Activated CD4-positive, CD25-positive, alpha-beta regulatory T cell (primary cell): Measurements from ENCODE around the gene GANAB.
"Not testable (repeated sequence)": the region's sequence is repeated elsewhere in the genome, so short reads cannot be mapped to it uniquely, and the experiment has no call there.

Experiments
- DNase-seq, 4 experiments: peaks; one replicate each; lab custom pipeline; 2025; lab: John Stamatoyannopoulos, UW

The GANAB gene

DNA sequence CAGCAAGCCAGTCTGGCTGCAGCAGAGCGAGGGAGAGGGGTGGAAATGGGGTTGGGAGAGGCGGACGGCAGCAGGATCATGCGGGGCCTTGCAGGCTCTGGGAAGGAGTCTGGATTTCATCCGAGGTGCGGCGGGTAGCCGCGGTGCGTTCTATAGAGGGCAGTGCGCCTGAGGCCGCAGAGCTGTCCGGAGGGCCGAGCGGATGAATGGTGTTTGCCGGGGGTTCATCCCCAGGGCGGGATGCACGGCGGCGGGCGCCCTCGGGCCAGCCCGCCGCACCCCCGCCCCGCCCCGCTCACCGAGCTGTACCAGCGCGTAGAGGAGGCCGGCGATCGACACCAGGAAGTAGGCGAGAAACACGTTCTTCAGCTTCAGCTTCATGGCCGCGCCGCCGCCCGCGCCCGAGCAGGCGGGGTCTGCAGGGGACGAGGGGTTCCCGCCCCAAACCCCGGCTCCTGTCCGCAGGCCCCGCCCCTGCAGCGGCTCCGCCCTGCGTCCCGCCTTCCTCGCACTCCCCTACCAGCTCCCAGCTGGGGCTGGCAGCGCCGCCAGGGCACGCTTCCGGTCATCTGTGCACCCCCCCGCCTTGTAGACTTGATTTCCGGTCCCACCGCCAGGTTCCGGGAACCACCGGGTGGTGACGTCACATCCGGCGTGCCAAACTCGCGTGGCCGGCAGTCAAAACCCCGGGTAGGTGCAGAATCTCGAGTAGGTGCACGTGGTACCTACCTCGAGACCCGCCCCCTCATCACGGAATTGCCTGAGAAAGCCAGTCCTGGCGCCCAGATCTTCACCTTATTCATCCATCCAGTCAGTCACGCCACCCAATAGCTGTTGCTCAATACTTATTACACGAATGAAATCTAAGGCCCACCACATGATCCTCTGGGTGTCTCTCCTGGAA is 24.6 kb downstream of the GANAB start, which contains the start of gene B3GAT3:
Gene B3GAT3, minus strand, starts transcription at position 420 of the 904 bp plus-strand sequence. Its CDS starts 39 bp downstream, at position 381.
- DNase-seq = peak; percentile 87 to 95 (median 90)

GRCh38 chr11:62621027-62621566 is 25.3 kb downstream of the GANAB start:
- no peak for DNase-seq

GRCh38 chr11:62616957-62617356 is 29.5 kb downstream of the GANAB start:
- DNase-seq = not testable (repeated sequence)

- no peak for DNase-seq
Observed at GRCh38 chr11:62615521-62615920, 30.9 kb downstream of the GANAB start.

DNA sequence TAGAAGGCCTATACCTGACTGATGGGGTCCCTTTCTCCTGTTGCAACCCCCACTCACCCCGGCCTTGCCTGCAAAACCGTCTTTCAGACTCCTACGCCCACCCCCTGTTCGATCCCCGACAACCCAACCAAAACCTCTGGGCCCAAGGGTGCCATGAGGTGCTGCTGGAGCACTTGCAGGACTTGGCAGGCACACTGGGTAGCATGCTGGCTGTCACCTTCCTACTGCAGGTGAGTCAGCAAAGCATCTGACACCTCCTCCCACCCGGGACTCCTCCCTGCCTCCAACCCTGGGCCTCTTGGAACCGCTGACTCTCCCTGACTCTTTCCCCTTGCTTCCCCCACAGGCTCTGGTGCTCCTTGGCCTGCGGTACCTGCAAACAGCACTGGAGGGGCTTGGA is 32.1 kb downstream of the GANAB start:
- peak in 1 of 4 experiments; percentile 12 for DNase-seq

- no peak for DNase-seq
Observed at GRCh38 chr11:62613291-62613778, 33.1 kb downstream of the GANAB start.

- DNase-seq = peak; percentile 69 to 85 (median 78)
Observed at GRCh38 chr11:62612366-62613290, 33.8 kb downstream of the GANAB start, which contains the start of the genes EML3 and ROM1. Gene EML3, minus strand, starts transcription at chr11:62612775. Its CDS starts 318 bp downstream, at chr11:62612457. Gene ROM1, plus strand, starts transcription at chr11:62613257. Its CDS starts 25 bp downstream, at chr11:62613282.

DNA sequence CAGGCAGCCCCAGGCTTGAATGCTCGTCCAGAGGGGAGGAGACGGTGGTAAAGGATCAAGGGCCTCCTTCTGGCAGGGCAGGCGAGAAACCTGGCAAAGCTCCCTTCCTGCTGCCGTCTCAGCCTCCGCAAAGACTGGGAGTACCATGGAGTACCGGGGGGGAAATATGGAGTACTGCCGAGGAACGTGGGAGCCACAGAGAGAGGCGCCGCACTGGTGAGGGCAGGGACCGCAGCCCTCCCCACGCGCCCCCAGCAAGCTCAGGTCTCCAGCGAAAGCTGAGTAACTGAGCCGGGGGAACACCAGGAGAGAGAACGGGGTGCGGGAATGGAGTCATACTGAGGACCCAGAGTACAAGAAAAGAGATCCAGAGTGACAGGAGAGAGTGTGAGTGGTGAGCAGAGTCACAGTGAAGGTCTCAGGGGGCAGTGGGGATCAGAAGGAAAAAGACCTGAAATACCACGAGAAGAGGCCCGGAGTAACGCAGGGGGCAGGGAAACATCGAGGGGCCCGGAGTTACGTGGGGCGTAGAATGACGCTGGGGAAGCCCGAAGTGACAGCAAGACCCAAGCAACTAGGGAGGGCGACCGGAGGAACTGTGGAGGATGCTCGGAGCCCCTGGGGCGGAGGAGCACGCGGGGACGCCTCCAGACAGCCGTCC is 34.6 kb downstream of the GANAB start:
- peak in 1 of 4 experiments; percentile 53 for DNase-seq

- DNase-seq = no peak
Observed at GRCh38 chr11:62610814-62611704, 35.4 kb downstream of the GANAB start.

DNA sequence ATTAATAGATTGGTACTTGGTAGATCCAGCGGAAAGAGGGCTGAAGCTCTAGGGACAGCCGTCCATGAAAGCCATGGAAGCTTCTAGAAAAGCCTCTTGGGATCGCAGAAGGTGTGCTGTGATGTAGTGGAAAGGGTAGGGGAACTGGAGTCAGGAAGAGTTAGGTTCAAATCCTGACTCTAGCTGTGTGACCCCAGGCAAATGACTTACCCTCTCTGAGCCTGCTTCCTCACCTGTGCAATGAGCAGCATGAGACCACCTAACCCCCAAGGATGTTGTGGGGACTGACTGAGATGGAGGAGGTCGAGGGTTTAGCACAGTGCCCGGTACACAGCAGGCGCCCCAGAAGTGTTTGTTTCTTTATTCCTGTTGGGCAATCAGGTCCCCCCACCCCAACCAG is 36.0 kb downstream of the GANAB start:
- DNase-seq = no peak

DNA sequence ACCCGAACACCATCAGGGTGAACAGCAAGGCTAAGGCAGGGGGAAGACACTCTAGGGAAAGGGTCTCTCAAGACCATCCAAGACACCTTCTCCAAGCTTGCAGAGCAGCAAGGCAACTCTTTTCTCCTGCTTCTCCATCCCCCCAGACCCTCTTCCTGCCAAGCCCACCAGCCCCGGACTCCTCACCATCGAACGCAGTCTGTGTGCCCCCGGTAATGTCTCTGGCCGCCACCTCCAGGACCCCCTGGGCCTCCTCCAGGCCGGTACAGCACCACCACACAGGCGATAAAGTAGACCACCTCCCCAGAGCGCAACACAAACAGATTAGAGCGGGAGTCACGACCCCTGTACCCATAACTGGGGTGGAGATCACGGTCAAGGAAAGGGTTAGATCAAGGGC is 37.6 kb downstream of the GANAB start:
- DNase-seq = no peak

DNA sequence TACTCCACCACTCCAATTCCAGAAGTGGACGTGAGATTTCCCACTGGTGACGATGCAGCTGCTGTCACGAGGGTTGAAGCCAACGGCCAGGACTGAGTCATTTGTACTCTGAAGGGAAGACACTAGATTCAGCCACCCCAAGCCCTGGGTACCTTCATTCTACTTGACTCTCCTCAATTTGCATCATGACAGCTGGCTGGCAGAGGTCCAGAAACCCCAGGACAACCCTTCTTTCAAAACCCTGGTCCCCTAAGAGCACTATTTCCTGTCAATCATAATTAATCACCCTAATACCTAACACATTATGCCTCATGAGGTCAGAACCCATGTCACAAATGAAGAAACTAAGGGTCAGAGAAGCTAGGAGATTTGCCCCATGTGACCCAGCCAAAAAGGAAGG is 38.7 kb downstream of the GANAB start:
- DNase-seq = no peak

DNA sequence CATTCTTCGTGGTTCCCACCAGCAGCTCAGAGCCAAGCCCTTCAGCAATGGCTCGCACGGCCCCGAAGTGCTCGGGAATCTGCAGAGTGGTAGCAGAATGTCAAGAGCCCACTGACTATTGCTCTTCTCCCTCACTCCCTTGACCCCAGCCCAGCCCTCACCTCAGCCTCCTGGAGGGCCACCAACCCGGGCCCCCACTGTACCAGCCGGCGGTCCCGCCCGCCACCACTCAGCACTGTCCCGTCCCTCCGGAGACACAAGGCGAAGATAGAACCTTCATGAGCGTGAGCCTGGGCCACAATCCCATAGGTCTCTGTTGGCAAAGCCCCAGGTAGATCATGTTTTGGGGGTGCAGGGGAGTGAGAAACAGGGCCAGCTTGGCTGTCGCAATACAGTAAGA is 40.5 kb downstream of the GANAB start:
- DNase-seq = no peak

DNA sequence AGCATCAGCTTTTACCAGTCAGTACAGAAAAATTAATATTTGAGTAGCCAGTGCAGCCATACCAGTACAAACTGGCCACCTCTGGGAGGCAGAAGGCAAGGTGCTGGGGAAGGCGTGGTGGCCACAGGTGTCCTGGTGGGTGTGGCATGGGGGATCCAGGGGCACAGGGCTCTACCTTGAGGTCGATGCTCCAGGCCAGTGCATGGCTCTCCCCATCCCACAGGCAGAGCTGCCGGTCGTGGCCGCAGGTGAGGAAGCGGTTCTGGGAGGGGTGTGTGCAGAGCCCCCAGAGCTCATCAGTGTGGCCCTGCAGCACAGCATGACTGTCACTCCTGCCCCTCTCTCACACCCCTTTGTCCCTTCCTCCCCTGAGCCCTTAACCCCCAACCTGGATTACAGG is 40.9 kb downstream of the GANAB start:
- DNase-seq = no peak

GRCh38 chr11:62604460-62605120 is 41.8 kb downstream of the GANAB start:
- no peak for DNase-seq

GRCh38 chr11:62603776-62604299 is 42.6 kb downstream of the GANAB start:
- DNase-seq = no peak

GRCh38 chr11:62603072-62603408 is 43.4 kb downstream of the GANAB start:
- DNase-seq = no peak

DNA sequence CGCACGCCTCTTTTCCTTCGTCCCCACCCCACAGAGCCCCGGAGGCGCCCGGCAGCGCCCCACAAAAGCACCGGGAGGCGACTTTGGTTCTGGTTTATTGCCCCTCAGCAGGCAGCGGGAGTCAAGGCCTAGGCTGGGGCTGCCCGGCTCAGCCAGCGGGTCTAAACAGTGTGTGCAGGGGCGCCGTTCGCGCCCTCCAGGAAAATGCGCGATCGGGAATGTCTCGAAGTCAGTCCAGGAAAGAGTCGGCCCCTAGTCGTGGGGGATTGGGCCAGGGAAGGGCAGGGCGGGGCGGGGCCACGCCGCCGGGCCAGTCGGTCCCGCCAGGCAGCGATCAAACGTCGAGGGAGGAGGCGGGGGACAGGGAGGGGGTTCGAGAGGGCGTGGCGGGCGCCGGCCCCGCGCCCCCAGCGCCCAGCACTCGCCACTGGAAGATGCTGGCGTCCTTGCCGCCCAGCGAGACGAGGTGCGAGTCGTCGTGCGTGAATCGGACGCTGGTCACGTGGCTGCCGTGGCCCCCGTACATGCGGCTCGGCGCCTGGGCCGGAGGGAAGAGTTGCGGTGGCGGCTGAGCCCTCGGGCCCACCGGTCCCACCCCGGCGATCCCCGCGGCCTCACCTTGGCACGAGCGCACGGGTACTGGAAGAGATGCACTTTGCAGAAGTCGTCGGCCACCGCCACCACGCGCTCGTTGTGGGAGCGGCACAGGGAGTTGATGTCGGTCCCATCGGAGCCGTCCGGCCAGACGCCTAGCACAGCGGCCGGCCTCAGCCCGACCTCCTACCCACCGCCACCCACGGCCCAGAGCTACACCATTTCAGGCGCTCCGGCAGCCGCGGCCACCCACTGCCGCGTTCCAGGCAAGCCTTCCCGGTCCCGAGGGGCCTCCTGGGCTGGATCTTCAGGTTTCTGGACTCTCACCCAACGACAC is 44.0 kb downstream of the GANAB start:
- DNase-seq = no peak
